Measurements from ENCODE around the gene ETS1.

Gene ETS1

DNA sequence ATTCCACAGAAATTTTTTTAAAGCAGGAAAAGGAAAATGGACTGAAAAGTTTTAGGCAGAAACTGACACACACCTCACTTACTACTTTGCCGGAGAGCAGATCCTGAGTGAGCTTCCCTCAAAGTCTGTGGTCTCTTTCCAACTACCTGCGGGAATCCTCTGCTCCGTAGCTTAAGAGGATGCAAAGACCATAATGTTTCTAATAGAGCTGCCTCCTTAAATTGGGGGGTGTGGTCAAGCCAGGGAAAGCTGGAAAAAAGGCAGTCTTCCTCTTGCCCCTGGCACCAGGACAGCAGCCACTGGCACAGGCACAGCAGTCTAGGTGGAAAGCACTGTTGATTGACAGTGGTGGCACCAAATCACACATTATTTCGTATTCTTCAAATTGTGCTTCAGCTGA lies at the start of gene ETS1:
Gene ETS1 (minus strand): TSS at position 144 of the 400 bp plus-strand sequence. CDS start 14,428 bp downstream, outside the sequence.
- no peak for DNase-seq

- DNase-seq = no peak
Observed at GRCh38 chr11:128634395-128634794, 47.0 kb upstream of the ETS1 start.

- no peak for DNase-seq
Observed at GRCh38 chr11:128633384-128633965, 46.1 kb upstream of the ETS1 start.

DNA sequence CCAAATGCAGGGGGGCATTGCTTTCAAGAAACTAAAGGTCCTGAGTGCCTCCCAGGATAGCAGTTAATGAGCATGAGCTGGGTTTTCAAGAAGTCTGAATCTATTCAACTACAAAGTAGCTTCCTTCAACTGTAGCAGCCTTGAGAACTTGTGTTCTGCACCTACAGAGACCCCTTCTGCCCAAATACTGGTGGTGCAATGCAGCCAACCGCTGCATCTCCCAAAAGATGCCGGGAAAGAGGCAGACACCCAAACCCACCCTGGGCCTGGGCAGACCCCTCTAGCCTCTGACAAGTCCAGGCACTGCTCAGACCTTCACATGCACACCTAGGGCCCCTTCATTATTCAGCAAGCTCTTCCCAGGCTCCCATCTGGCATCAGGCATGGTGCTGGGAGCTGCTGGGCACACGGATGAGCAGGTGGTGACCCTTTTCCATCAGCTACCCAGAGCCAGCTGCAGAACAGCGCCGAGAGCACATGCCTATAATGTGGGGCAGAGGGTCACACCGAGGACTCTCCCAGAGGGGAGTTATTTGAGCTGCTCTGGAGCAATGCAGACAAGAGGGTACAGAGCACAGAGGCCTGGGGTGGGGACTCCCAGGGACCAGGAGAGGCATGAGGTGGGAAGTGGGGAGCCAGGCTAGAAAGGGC lies 44.9 kb upstream of the ETS1 start:
- peak; percentile 41 to 47 for DNase-seq

GRCh38 chr11:128630367-128631230 lies 43.2 kb upstream of the ETS1 start:
- DNase-seq = peak; percentile 84 to 94

DNA sequence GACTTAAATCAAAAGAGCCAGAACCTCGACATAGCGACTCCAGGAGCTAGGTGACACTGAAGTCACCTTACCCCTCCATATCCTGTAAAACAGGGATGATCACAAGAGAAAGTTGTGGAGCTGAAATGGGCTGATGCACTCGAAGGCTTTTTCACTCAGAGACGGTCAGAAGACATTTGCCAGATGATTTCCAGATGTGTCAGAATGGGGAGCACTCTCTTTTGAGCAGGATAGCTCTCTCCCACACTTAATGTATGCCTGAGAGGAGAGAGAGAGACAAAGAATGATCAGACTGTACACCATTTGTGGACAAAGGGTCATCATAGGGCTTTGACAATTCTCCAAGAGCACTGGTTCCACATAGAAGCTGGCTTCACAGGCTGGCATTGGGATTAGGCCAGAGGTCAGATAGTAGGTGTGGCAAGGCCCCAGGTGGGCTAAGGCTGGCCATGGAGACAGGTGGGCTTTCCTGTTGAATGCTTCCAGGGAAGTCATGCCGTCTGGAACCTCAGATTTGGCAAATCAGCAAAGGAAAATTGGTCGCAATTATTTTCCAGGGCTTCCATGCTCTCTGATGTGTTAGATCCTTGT lies 42.3 kb upstream of the ETS1 start:
- no peak for DNase-seq

GRCh38 chr11:128628686-128629085 lies 41.3 kb upstream of the ETS1 start:
- no peak for DNase-seq

- DNase-seq = no peak
Observed at GRCh38 chr11:128628325-128628673, 40.9 kb upstream of the ETS1 start.

GRCh38 chr11:128627666-128628324 lies 40.4 kb upstream of the ETS1 start:
- DNase-seq = no peak

DNA sequence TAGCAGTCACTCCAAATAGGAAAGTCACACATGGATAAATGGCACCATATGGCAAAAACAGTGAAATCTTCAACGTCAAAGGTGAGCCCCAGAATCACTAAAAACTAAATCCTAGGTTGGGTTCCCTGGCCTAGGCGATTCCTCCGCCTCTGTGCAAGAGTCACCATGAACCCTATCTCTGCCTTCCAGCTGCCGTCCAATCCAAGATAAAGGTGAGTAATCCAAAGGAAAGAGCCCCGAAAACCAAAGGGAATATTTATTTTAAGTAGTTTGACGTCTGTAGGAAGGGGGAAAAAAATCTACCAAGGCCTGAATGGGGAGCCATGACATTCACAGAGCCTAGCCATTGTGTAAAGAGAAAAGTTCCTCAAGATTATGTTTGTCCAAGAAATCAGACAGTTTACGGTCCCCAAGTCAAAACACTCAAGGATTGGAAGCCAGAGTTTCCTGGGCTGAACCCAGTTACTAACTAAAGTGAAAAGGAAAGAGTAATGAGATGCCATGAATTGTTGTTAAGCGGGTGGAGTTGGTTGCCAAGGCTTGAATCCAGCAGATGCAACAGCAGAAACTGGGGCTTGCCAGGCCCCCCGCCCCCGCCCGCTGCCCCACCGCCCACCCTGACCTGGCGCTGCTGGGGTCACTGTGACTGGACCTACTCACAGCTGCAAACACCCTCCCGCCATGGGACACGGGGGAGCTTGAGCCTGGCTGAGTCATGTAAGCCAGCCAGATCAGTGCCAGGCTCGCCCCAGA lies 39.7 kb upstream of the ETS1 start:
- DNase-seq = no peak

DNA sequence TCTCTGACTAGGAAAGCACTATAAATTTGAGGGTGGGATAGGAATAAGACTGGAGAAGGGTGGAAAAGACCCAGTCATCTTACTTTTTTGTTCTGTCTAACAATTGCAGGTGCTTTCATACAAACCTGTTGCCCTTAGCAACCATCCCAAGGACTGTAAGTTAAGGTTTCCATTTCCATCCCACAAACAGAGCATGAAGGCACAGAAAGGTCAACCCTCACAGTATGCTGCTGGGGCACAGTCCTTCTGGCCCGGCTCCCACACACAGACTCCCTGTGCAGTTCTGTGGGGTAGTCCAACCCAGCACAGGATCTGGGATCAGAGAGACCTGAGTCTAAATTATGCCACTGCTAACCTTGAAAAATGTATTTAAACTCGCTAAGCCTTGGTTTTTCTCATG lies 38.4 kb upstream of the ETS1 start:
- no peak for DNase-seq

- no peak for DNase-seq
Observed at GRCh38 chr11:128625326-128625725, 38.0 kb upstream of the ETS1 start.

DNA sequence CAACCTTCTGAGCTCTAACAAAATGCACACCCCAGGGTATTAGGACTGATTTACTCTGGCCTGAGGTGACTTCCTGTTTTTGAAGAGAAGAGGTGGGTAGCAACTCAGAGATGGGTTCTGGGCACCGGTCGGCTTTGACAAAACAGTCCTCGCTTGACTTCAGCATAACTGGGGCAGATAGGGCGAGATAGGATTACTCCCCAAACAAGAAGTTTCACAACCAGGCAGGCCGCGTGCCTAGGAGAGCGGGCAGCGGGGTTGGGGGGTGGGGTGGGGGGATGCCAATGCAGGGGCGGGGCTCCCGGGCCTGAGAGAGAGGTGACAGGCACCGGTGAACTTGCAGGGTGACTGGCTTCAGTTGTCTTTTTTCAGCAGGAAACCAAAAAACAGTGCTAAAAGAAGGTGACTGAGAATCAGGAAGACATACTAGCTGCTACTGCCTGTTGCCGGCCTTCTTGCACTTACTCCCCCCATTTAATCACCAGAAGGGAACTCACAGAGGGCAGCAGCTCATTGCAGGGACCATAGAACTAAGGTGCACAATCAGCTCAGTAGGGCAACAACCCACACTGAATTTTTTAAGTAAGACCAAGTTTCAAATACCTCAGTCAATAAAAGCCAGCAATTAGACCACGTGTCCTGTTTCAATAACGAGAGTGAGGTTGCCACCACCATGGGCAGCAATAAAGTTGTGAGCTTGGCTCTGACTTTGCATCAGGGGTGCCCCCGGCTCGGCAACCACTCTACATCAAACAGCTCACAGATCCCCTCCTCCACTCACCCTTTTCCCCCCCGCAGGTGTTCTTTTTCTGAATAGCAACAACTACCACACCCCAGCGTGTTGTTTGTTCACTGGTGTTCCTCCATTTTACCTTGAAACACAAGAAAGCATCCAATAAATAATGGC lies 37.2 kb upstream of the ETS1 start:
- DNase-seq = peak; percentile 31 to 43

GRCh38 chr11:128623091-128623490 lies 35.7 kb upstream of the ETS1 start:
- DNase-seq = no peak

- DNase-seq = no peak
Observed at GRCh38 chr11:128621601-128622501, 34.5 kb upstream of the ETS1 start.

- DNase-seq = no peak
Observed at GRCh38 chr11:128620309-128621100, 33.1 kb upstream of the ETS1 start.

GRCh38 chr11:128619540-128620308 lies 32.4 kb upstream of the ETS1 start:
- DNase-seq = no peak

GRCh38 chr11:128619007-128619406 lies 31.6 kb upstream of the ETS1 start:
- DNase-seq = no peak
